Heart left ventricle (tissue), 13 donors: ENCODE measurements around the gene RGP1.

ENCODE experiments used
- POLR2A ChIP-seq, 2 donors: fragments of 450-650 bp; IDR thresholded peaks; one replicate each; pipeline ENCODE4 v1.6.1; 2017; ENCODE audit warnings: antibody characterized with exemption in 2 of 2, mild to moderate bottlenecking in 2 of 2, moderate library complexity in 2 of 2
- TF ChIP-seq, protein P1 (sequence below), 12 donors: fragments of 200-600 bp; sonication (generic) in 4 of 12; IDR thresholded peaks; one replicate each; pipeline versions ENCODE4 v1.5.0 to v1.8.0; 2018 to 2022; ENCODE audit warnings: antibody characterized with exemption in 12 of 12, mild to moderate bottlenecking in 5 of 12
- donor health status: ischemic (EF 13 %, LVEDD 7.1; RV severe dilation, severe dysfunction).
- donor health status: DM: no; HTN: yes; CAD: no.
- donor health status: DM: no; HTN: no; CAD: no.
- donor health status: ischemic (EF 25% LVEDD 6.9; RV normal size, moderate dysfunction).
- donor health status: ischemic (EF 25% LVEDD 5.7; RV mildly dilated, moderate dysfunction).
- donor health status: ischemic (EF 35%, LVEDD 5.7; RV mildly dilated, moderate dysfunction).
- donor health status: nonischemic (EF 11% LVEDD 7.7; RV severe dilation, severe dysfunction).
- donor health status: DM: yes; HTN: yes; CAD: no.
- donor health status: PGD.
- donor health status: ischemic (EF 29% LVEDD 5.4; RV normal size, mild dysfunction).
- donor health status: nonischemic (EF 23%, LVEDD 6.1; RV moderate dilation, normal function).

DNA sequence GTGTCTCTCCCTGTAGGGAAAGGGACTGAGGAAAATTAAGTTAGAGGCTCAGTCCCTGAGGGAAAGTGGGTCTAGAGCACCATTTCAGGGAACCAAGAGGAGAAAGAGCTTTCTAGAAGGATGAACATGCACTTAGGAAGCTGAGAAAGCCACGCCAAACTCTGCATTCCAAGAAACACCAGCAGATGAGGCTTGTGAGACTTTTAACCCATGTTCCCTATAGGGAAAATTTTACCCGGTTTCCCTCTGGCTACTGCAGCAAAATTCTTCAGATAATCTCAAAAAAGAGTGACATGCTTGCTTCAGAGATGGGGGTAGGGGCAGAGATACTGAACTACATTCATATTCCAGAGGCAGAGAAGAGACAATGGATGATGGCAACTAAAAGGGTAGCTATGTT is 25.7 kb upstream of the RGP1 start:
- no peak for TF ChIP-seq POLR2A (IDR thresholded peaks at IDR 0.05)
- TF ChIP-seq, protein P1, sequence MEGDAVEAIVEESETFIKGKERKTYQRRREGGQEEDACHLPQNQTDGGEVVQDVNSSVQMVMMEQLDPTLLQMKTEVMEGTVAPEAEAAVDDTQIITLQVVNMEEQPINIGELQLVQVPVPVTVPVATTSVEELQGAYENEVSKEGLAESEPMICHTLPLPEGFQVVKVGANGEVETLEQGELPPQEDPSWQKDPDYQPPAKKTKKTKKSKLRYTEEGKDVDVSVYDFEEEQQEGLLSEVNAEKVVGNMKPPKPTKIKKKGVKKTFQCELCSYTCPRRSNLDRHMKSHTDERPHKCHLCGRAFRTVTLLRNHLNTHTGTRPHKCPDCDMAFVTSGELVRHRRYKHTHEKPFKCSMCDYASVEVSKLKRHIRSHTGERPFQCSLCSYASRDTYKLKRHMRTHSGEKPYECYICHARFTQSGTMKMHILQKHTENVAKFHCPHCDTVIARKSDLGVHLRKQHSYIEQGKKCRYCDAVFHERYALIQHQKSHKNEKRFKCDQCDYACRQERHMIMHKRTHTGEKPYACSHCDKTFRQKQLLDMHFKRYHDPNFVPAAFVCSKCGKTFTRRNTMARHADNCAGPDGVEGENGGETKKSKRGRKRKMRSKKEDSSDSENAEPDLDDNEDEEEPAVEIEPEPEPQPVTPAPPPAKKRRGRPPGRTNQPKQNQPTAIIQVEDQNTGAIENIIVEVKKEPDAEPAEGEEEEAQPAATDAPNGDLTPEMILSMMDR (IDR thresholded peaks at IDR 0.05): no peak
